WTC11 (cell line): ENCODE results near the gene ISOC2.

Experiments used
- CREM ChIP-seq: sonication (generic); formaldehyde crosslinking; IDR thresholded peaks from 2 replicates; pipeline ENCODE4 v1.8.1; 2022; ENCODE audit warnings: mild to moderate bottlenecking, missing genetic modification reagents, moderate library complexity
- CTCF ChIP-seq: fragments of 200-600 bp; IDR thresholded peaks from 2 replicates; pipeline ENCODE4 v1.8.0; 2022; ENCODE audit warnings: antibody characterized with exemption
- ETV6 ChIP-seq: sonication (generic); formaldehyde crosslinking; IDR thresholded peaks from 2 replicates; pipeline ENCODE4 v1.8.1; 2022; ENCODE audit warnings: mild to moderate bottlenecking, missing genetic modification reagents
- GABPB1 ChIP-seq: sonication (generic); formaldehyde crosslinking; IDR thresholded peaks from 2 replicates; pipeline ENCODE4 v1.8.1; 2023; ENCODE audit warnings: mild to moderate bottlenecking, missing genetic modification reagents
- IRF2 ChIP-seq: sonication (generic); formaldehyde crosslinking; IDR thresholded peaks from 2 replicates; pipeline ENCODE4 v1.8.0; 2022; ENCODE audit warnings: low read depth, missing genetic modification reagents, borderline replicate concordance
- NR3C1 ChIP-seq: sonication (generic); formaldehyde crosslinking; conservative IDR thresholded peaks from 2 replicates; pipeline ENCODE4 v1.8.1; 2023; ENCODE audit warnings: low read depth, mild to moderate bottlenecking, missing genetic modification reagents
- SP1 ChIP-seq: sonication (generic); formaldehyde crosslinking; conservative IDR thresholded peaks from 2 replicates; pipeline ENCODE4 v1.8.1; 2022; ENCODE audit warnings: missing genetic modification reagents
- TCF7 ChIP-seq: sonication (generic); formaldehyde crosslinking; IDR thresholded peaks from 2 replicates; pipeline ENCODE4 v1.8.0; 2022; ENCODE audit warnings: mild to moderate bottlenecking, low read depth, missing genetic modification reagents, moderate library complexity
- ZNF263 ChIP-seq: sonication (generic); formaldehyde crosslinking; IDR thresholded peaks from 2 replicates; pipeline ENCODE4 v1.8.1; 2022; ENCODE audit warnings: low read depth, mild to moderate bottlenecking, moderate library complexity, missing genetic modification reagents
- ZNF423 ChIP-seq: fragments of 250-450 bp; sonication (Bioruptor Pico); IDR thresholded peaks from 2 replicates; pipeline ENCODE4 v2.1.2; 2022; ENCODE audit warnings: mild to moderate bottlenecking, moderate library complexity
- TF ChIP-seq, protein P1 (sequence below): sonication (generic); formaldehyde crosslinking; IDR thresholded peaks from 2 replicates; pipeline ENCODE4 v1.8.0; 2022; ENCODE audit warnings: mild to moderate bottlenecking, missing genetic modification reagents
- TF ChIP-seq, protein P2 (sequence below): sonication (generic); formaldehyde crosslinking; IDR thresholded peaks from 2 replicates; pipeline ENCODE4 v1.8.1; 2022; ENCODE audit warnings: low read depth, missing genetic modification reagents, borderline replicate concordance

- no peak for TF ChIP-seq ZNF423 (CRISPR knock-in tag)
- no peak for TF ChIP-seq CTCF
- TF ChIP-seq, protein P1, sequence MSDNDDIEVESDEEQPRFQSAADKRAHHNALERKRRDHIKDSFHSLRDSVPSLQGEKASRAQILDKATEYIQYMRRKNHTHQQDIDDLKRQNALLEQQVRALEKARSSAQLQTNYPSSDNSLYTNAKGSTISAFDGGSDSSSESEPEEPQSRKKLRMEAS, result no peak
- TF ChIP-seq GABPB1 (CRISPR knock-in tag), result no peak
- no peak for TF ChIP-seq ETV6 (CRISPR knock-in tag)
- no peak for TF ChIP-seq IRF2
- TF ChIP-seq, protein P2, sequence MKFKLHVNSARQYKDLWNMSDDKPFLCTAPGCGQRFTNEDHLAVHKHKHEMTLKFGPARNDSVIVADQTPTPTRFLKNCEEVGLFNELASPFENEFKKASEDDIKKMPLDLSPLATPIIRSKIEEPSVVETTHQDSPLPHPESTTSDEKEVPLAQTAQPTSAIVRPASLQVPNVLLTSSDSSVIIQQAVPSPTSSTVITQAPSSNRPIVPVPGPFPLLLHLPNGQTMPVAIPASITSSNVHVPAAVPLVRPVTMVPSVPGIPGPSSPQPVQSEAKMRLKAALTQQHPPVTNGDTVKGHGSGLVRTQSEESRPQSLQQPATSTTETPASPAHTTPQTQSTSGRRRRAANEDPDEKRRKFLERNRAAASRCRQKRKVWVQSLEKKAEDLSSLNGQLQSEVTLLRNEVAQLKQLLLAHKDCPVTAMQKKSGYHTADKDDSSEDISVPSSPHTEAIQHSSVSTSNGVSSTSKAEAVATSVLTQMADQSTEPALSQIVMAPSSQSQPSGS (CRISPR knock-in tag), result no peak
- TF ChIP-seq CREM (CRISPR knock-in tag), result no peak
- TF ChIP-seq NR3C1 (CRISPR knock-in tag), result no peak
- no peak for TF ChIP-seq SP1 (CRISPR knock-in tag)
- TF ChIP-seq ZNF263 (CRISPR knock-in tag), result no peak
- no peak for TF ChIP-seq TCF7 (CRISPR knock-in tag)
These were observed 5.1 kb downstream of the ISOC2 start for GRCh38 chr19:55456347-55456746.
